Right lobe of liver (tissue), 6 donors: ENCODE measurements around the gene TDRD1. TPM values are rescaled to one million over a fixed set of nuclear protein-coding genes. Genes with fewer than 3 reads are reported as not detected.

ENCODE experiments used
- ATAC-seq, 4 donors: fragments of 200-7000 bp; cut with Tn5 transposase; one replicate each; pipeline ENCODE4 v1.9.1; 2020; ENCODE audit warnings: mild to moderate bottlenecking in 4 of 4, moderate library complexity in 4 of 4
- DNase-seq, 3 donors: peaks; one replicate each; pipeline ENCODE4 v3.0.0-alpha.2; 2020
- H3K27ac ChIP-seq, 3 donors: fragments of 200-600 bp; one replicate each; pipeline ENCODE4 v1.8.0; 2022
- H3K27me3 ChIP-seq, 2 donors: fragments of 200-600 bp; one replicate each; pipeline ENCODE4 v1.8.0; 2022
- H3K36me3 ChIP-seq, 4 donors: fragments of 200-600 bp; sonication (generic) in 1 of 4; one replicate each; pipeline versions ENCODE4 v1.5.1 to v1.8.0; 2017 to 2022; ENCODE audit warnings: control low read depth in 1 of 4
- H3K4me1 ChIP-seq, 4 donors: fragments of 200-600 bp; sonication (generic) in 1 of 4; one replicate each; pipeline versions ENCODE4 v1.5.1 to v1.8.0; 2017 to 2022; ENCODE audit warnings: control low read depth in 1 of 4
- H3K4me3 ChIP-seq, 3 donors: fragments of 200-600 bp; one replicate each; pipeline ENCODE4 v1.8.0; 2022
- H3K9me3 ChIP-seq, 4 donors: fragments of 200-600 bp; sonication (generic) in 1 of 4; one replicate each; pipeline versions ENCODE4 v1.5.1 to v1.8.0; 2017 to 2022; ENCODE audit warnings: control low read depth in 1 of 4
- CTCF ChIP-seq, 4 donors: fragments of 200-600 bp in 3 of 4; fragments of 450-650 bp in 1 of 4; IDR thresholded peaks; one replicate each; pipeline versions ENCODE4 v1.5.1 to v1.8.0; 2016 to 2022; ENCODE audit warnings: antibody characterized with exemption in 4 of 4, mild to moderate bottlenecking in 2 of 4
- POLR2A ChIP-seq: fragments of 450-650 bp; IDR thresholded peaks from one replicate; pipeline ENCODE4 v1.6.1; 2017; ENCODE audit warnings: antibody characterized with exemption, mild to moderate bottlenecking
- WGBS: methylation state at CpG from one replicate; pipeline ENCODE4 v1.1.6; 2018; ENCODE audit warnings: low coverage, low lambda C conversion rate; ENCODE audit not compliant: insufficient coverage; ENCODE audit errors: missing lambda C conversion rate; 5-methylcytosine and 5-hydroxymethylcytosine counted together
- intact Hi-C, 2 donors: fragments of 100-400 bp; cut with DNase I; formaldehyde crosslinking; loops; one replicate each; pipeline versions ENCODE4 v1.11.2 to v1.14.1; 2022
- total RNA-seq, 6 experiments: library from RNA; depleted of rRNA in 2 of 6; stranded (reverse); fragments of >200 nt in 2 of 6; fragmentation: NEBNext Ultra II Directional in 3 of 6; extraction: Animal tissue kit (Norgen Biotek cat#: 25700) in 3 of 6; gene quantifications; one replicate each; pipeline versions ENCODE4 v1.1.0 to v1.2.4, GENCODE V29; 2016 to 2023
- donor health status: DM: no; HTN: yes; CAD: no.
- donor health status: DM: no; HTN: no; CAD: no.
- donor health status: DM: no; HTN: no; CAD: no.
- donor health status: DM: no; HTN: yes; CAD: no.
- donor health status: DM: no; HTN: yes; CAD: no.

Gene TDRD1
- total RNA-seq, 6 experiments from 2014 or later, result 0.06 to 0.17 (median 0.12) TPM; not detected in 1

GRCh38 chr10:114271779-114272167, 92.6 kb downstream of the TDRD1 start:
- intact Hi-C loops, result no loop called here
- WGBS, result 55% methylated on average over 3 of the region's 4 CpGs
- no peaks in the 10 kb centered on the region for H3K27me3 ChIP-seq
- no peaks in the 10 kb centered on the region for H3K4me1 ChIP-seq
- no peaks in the 10 kb centered on the region for H3K36me3 ChIP-seq
- H3K9me3 ChIP-seq, result no peaks in the 10 kb centered on the region
- no peak overlapping the region for H3K4me3 ChIP-seq
- DNase-seq (no peak), ATAC-seq (peak in 1 of 4 donors; percentile 76)
- H3K27ac ChIP-seq, result no peak overlapping the region
- TF ChIP-seq CTCF (IDR thresholded peaks at IDR 0.05) (no peak), POLR2A (no peak)

GRCh38 chr10:114272696-114273095, 93.5 kb downstream of the TDRD1 start:
- no peak for TF ChIP-seq POLR2A
- TF ChIP-seq CTCF (IDR thresholded peaks at IDR 0.05), result no peak
- no peak for DNase-seq

GRCh38 chr10:114273910-114274309, 94.8 kb downstream of the TDRD1 start:
- intact Hi-C loops, result no loop called here

More at GRCh38 chr10:114272696-114273095, 93.5 kb downstream of the TDRD1 start:
- no peak for ATAC-seq
- Histone ChIP-seq H3K4me1 (no peaks in the 10 kb centered on the region), H3K9me3 (no peaks in the 10 kb centered on the region), H3K4me3 (no peak overlapping the region), H3K27ac (no peak overlapping the region), H3K36me3 (no peaks in the 10 kb centered on the region), H3K27me3 (no peaks in the 10 kb centered on the region)
- intact Hi-C loops, result no loop called here
- WGBS, result 81% methylated on average over 6 of the region's 6 CpGs

GRCh38 chr10:114274616-114275453, 95.7 kb downstream of the TDRD1 start:
- DNase-seq (no peak), ATAC-seq (peak in 1 of 4 donors; percentile 22)
- WGBS, result 84% methylated on average over 15 of the region's 16 CpGs
- Histone ChIP-seq H3K4me3 (no peak overlapping the region), H3K27me3 (no peaks in the 10 kb centered on the region), H3K4me1 (no peaks in the 10 kb centered on the region), H3K36me3 (no peaks in the 10 kb centered on the region), H3K27ac (no peak overlapping the region), H3K9me3 (no peaks in the 10 kb centered on the region)
- intact Hi-C loops, result no loop called here
- TF ChIP-seq POLR2A (no peak), CTCF (IDR thresholded peaks at IDR 0.05) (no peak)

More at GRCh38 chr10:114273910-114274309, 94.8 kb downstream of the TDRD1 start:
- Histone ChIP-seq H3K4me1 (no peaks in the 10 kb centered on the region), H3K27me3 (no peaks in the 10 kb centered on the region), H3K4me3 (no peak overlapping the region), H3K9me3 (no peaks in the 10 kb centered on the region), H3K27ac (no peak overlapping the region), H3K36me3 (no peaks in the 10 kb centered on the region)
- 78% methylated on average over 3 of the region's 3 CpGs for WGBS
- DNase-seq (no peak), ATAC-seq (no peak)
- TF ChIP-seq POLR2A, result no peak
- no peak for TF ChIP-seq CTCF (IDR thresholded peaks at IDR 0.05)
